HepG2 (cell line): ENCODE results near the gene OR1L8. TPM values are rescaled to one million over a fixed set of nuclear protein-coding genes. Genes with fewer than 3 reads are reported as not detected.

Experiments used
- ATAC-seq: fragments of 200-7000 bp; cut with Tn5 transposase; 3 replicates; pipeline ENCODE4 v1.9.1; 2020; ENCODE audit warnings: mild to moderate bottlenecking, moderate library complexity
- BruUV-seq: library from RNA; stranded (reverse); fragments of 400-500 nt; replicated peaks from 2 replicates; lab custom pipeline; 2021; lab: Mats Ljungman, UMichigan
- CTCF ChIA-PET: fragments of 300-600 bp; formaldehyde crosslinking; extraction: SDS; loops from one replicate; lab custom pipeline; 2021; ENCODE audit warnings: low total read pairs, inconsistent platforms, low intra/inter-chr PET ratio; lab: Yijun Ruan, JAX
- POLR2A ChIA-PET: fragments of 350-600 bp; sonication (Branson Sonifier 250); formaldehyde crosslinking; loops from one replicate; lab custom pipeline; 2020; ENCODE audit warnings: antibody characterized with exemption, inconsistent platforms; lab: Yijun Ruan, JAX
- DNase-seq: peaks from one replicate; pipeline ENCODE4 v3.0.0-alpha.2; 2015; ENCODE audit warnings: low spot score
- FAIRE-seq: peaks from 3 replicates; lab custom pipeline; 2011; peaks lifted over from hg19 to GRCh38; lab: Jason Lieb, UNC
- H2AFZ ChIP-seq: one replicate; pipeline ENCODE4 v1.6.1; 2011; ENCODE audit warnings: low read length, inconsistent platforms
- H3K27ac ChIP-seq: fragments of 300-600 bp; 3 replicates; pipeline ENCODE4 v1.8.0; 2011; ENCODE audit warnings: mixed run types, mild to moderate bottlenecking, mixed read lengths, low read length, inconsistent platforms; ENCODE audit not compliant: insufficient read depth; ENCODE audit errors: extremely low read length
- H3K27me3 ChIP-seq, 2 experiments: fragments of 200-600 bp in 1 of 2; 2 replicates in 1 of 2; 3 replicates in 1 of 2; pipeline versions ENCODE4 v1.6.0 to v1.8.0; 2011; ENCODE audit warnings: low read length in 2 of 2, mild to moderate bottlenecking in 2 of 2, moderate library complexity in 2 of 2, inconsistent platforms in 1 of 2; ENCODE audit not compliant: insufficient read depth in 2 of 2, control insufficient read depth in 1 of 2
- H3K36me3 ChIP-seq, 2 experiments: fragments of 200-600 bp in 1 of 2; replicated peaks in 1 of 2; 2 replicates in 1 of 2; 3 replicates in 1 of 2; pipeline versions ENCODE4 v1.5.1 to v1.8.0; 2011; ENCODE audit warnings: low read length in 2 of 2, inconsistent platforms in 1 of 2; ENCODE audit not compliant: insufficient read depth in 2 of 2, control insufficient read depth in 1 of 2
- H3K4me1 ChIP-seq: 2 replicates; pipeline ENCODE4 v1.5.1; 2012; ENCODE audit warnings: low read length, inconsistent platforms; ENCODE audit not compliant: insufficient read depth
- H3K4me2 ChIP-seq: 2 replicates; pipeline ENCODE4 v1.6.0; 2011; ENCODE audit warnings: low read depth, low read length, inconsistent platforms
- H3K4me3 ChIP-seq, 3 experiments: fragments of 200-600 bp in 1 of 3; sonication (generic), shearing (Covaris generic) in 1 of 3; replicated peaks in 1 of 3; 2 replicates each; pipeline ENCODE4 v1.5.1; 2011 to 2016; ENCODE audit warnings: low read length in 3 of 3, inconsistent platforms in 2 of 3, low read depth in 2 of 3, mild to moderate bottlenecking in 2 of 3, control low read depth in 1 of 3, mixed read lengths in 1 of 3; ENCODE audit not compliant: insufficient read depth in 1 of 3
- H3K79me2 ChIP-seq: one replicate; pipeline ENCODE4 v1.6.1; 2011; ENCODE audit warnings: low read length, inconsistent platforms; ENCODE audit not compliant: insufficient read depth
- H3K9ac ChIP-seq: 2 replicates; pipeline ENCODE4 v1.6.0; 2011; ENCODE audit warnings: mild to moderate bottlenecking, low read depth, low read length, inconsistent platforms; ENCODE audit not compliant: insufficient read depth
- H3K9me3 ChIP-seq: 2 replicates; pipeline ENCODE4 v1.5.1; 2012; ENCODE audit warnings: mild to moderate bottlenecking, low read length
- H4K20me1 ChIP-seq: 2 replicates; pipeline ENCODE4 v1.6.0; 2011; ENCODE audit warnings: inconsistent platforms, mild to moderate bottlenecking, low read length, moderate library complexity; ENCODE audit not compliant: insufficient read depth
- CEBPB ChIP-seq: IDR thresholded peaks from 2 replicates; pipeline ENCODE4 v1.6.1; 2011; ENCODE audit warnings: low read depth, low read length, improper control_type of control experiment, borderline replicate concordance
- ZNF263 ChIP-seq: sonication (generic); formaldehyde crosslinking; IDR thresholded peaks from 2 replicates; pipeline ENCODE4 v1.4.0; 2020; ENCODE audit warnings: missing genetic modification reagents
- WGBS: methylation state at CpG from one replicate; pipeline ENCODE4 v1.1.6; 2017; ENCODE audit warnings: low lambda C conversion rate; 5-methylcytosine and 5-hydroxymethylcytosine counted together
- in situ Hi-C: cut with HindIII; loops from 2 replicates; pipeline ENCODE4 v1.10.0; 2017; ENCODE audit warnings: low pct_unique_long_range_greater_than_20kb; ENCODE audit not compliant: extremely low pct_ligation_motif_present
- intact Hi-C: fragments of 100-400 bp; cut with micrococcal nuclease; formaldehyde crosslinking; loops from one replicate; pipeline ENCODE4 v1.10.0; 2022; ENCODE audit not compliant: unreplicated experiment
- polyA plus RNA-seq, 8 experiments: library from polyadenylated mRNA; depleted of rRNA in 3 of 8; stranded (reverse) in 7 of 8; unstranded in 1 of 8; fragments of >200 nt; fragmentation: Illumina TruSeq in 4 of 8; extraction: Trizol in 4 of 8; gene quantifications; 2 replicates each; pipeline versions ENCODE4 v1.2.1 to v1.2.3, GENCODE V29; 2011 to 2016; ENCODE audit warnings: low read depth in 4 of 8, missing spikeins in 1 of 8, mixed read lengths in 1 of 8; ENCODE audit not compliant: insufficient read depth in 1 of 8
- total RNA-seq, 5 experiments: library from RNA; depleted of rRNA; stranded (reverse); fragments of >200 nt; fragmentation: Illumina TruSeq; extraction: Trizol; gene quantifications; 2 replicates each; pipeline ENCODE4 v1.2.3, GENCODE V29; 2016; ENCODE audit warnings: low read depth in 1 of 5
- TF ChIP-seq, protein P1 (sequence below): sonication (generic); formaldehyde crosslinking; IDR thresholded peaks from 2 replicates; pipeline ENCODE4 v1.4.0; 2020; ENCODE audit warnings: missing genetic modification reagents
- TF ChIP-seq, protein P2 (sequence below): sonication (generic); formaldehyde crosslinking; IDR thresholded peaks from 2 replicates; pipeline ENCODE4 v1.5.1; 2020; ENCODE audit warnings: mild to moderate bottlenecking, missing genetic modification reagents
- TF ChIP-seq, protein P3 (sequence below): sonication (generic); formaldehyde crosslinking; IDR thresholded peaks from 2 replicates; pipeline ENCODE4 v1.4.0; 2020; ENCODE audit warnings: missing genetic modification reagents, borderline replicate concordance

Gene OR1L8
- total and polyA plus RNA-seq, 2 of the 13 experiments (the other 11 are each of a cell fraction or from before 2014, with no cell fraction given), result not detected

DNA sequence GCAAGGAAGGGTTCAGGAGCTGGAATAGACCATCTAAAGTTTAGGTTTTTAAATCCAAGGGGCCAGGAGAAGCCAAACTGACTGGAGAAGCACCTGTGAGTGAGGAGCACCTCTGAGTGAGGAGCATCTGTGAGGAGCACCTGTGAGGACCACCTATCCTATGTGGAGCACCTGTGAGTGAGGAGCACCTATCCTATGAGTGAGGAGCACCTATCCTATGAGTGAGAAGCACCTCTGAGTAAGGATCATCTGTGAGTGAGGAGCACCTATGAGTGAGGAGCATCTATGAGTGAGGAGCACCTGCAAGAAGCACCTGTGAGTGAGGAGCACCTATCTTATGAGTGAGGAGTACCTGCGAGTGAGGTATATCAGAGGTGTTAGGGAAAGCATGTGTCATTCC lies 23.4 kb upstream of the OR1L8 start:
- ChIA-PET POLR2A (no interaction called here), CTCF (no interaction called here)
- no peaks in the 10 kb centered on the region for H4K20me1 ChIP-seq
- H3K9ac ChIP-seq, result no peak overlapping the region
- intact Hi-C loops (no loop called here), in situ Hi-C loops (no loop called here)
- DNase-seq, result no peak
- no peaks in the 10 kb centered on the region; a peak in 2 of 5 replicates for H3K27me3 ChIP-seq
- H3K36me3 ChIP-seq, result no peaks in the 10 kb centered on the region
- no peak for ATAC-seq
- H2AFZ ChIP-seq, result no peak overlapping the region
- TF ChIP-seq CEBPB (no peak), ZNF263 (CRISPR knock-in tag) (peak; percentile 53; the same call in 1 of the 2 replicates)
- TF ChIP-seq, protein P1, sequence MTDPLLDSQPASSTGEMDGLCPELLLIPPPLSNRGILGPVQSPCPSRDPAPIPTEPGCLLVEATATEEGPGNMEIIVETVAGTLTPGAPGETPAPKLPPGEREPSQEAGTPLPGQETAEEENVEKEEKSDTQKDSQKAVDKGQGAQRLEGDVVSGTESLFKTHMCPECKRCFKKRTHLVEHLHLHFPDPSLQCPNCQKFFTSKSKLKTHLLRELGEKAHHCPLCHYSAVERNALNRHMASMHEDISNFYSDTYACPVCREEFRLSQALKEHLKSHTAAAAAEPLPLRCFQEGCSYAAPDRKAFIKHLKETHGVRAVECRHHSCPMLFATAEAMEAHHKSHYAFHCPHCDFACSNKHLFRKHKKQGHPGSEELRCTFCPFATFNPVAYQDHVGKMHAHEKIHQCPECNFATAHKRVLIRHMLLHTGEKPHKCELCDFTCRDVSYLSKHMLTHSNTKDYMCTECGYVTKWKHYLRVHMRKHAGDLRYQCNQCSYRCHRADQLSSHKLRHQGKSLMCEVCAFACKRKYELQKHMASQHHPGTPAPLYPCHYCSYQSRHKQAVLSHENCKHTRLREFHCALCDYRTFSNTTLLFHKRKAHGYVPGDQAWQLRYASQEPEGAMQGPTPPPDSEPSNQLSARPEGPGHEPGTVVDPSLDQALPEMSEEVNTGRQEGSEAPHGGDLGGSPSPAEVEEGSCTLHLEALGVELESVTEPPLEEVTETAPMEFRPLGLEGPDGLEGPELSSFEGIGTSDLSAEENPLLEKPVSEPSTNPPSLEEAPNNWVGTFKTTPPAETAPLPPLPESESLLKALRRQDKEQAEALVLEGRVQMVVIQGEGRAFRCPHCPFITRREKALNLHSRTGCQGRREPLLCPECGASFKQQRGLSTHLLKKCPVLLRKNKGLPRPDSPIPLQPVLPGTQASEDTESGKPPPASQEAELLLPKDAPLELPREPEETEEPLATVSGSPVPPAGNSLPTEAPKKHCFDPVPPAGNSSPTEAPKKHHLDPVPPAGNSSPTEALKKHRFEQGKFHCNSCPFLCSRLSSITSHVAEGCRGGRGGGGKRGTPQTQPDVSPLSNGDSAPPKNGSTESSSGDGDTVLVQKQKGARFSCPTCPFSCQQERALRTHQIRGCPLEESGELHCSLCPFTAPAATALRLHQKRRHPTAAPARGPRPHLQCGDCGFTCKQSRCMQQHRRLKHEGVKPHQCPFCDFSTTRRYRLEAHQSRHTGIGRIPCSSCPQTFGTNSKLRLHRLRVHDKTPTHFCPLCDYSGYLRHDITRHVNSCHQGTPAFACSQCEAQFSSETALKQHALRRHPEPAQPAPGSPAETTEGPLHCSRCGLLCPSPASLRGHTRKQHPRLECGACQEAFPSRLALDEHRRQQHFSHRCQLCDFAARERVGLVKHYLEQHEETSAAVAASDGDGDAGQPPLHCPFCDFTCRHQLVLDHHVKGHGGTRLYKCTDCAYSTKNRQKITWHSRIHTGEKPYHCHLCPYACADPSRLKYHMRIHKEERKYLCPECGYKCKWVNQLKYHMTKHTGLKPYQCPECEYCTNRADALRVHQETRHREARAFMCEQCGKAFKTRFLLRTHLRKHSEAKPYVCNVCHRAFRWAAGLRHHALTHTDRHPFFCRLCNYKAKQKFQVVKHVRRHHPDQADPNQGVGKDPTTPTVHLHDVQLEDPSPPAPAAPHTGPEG (CRISPR knock-in tag), result no peak
- TF ChIP-seq, protein P2, sequence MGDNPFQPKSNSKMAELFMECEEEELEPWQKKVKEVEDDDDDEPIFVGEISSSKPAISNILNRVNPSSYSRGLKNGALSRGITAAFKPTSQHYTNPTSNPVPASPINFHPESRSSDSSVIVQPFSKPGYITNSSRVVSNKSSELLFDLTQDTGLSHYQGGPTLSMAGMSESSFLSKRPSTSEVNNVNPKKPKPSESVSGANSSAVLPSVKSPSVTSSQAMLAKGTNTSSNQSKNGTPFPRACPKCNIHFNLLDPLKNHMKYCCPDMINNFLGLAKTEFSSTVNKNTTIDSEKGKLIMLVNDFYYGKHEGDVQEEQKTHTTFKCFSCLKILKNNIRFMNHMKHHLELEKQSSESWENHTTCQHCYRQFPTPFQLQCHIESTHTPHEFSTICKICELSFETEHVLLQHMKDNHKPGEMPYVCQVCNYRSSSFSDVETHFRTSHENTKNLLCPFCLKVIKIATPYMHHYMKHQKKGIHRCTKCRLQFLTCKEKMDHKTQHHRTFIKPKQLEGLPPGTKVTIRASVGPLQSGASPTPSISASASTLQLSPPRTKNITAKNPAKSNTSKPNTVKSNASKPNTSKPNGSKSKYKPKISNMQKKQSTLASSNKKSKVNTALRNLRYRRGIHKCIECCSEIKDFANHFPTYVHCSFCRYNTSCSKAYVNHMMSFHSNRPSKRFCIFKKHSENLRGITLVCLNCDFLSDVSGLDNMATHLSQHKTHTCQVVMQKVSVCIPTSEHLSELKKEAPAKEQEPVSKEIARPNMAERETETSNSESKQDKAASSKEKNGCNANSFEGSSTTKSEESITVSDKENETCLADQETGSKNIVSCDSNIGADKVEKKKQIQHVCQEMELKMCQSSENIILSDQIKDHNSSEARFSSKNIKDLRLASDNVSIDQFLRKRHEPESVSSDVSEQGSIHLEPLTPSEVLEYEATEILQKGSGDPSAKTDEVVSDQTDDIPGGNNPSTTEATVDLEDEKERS (CRISPR knock-in tag), result no peak
- TF ChIP-seq, protein P3, sequence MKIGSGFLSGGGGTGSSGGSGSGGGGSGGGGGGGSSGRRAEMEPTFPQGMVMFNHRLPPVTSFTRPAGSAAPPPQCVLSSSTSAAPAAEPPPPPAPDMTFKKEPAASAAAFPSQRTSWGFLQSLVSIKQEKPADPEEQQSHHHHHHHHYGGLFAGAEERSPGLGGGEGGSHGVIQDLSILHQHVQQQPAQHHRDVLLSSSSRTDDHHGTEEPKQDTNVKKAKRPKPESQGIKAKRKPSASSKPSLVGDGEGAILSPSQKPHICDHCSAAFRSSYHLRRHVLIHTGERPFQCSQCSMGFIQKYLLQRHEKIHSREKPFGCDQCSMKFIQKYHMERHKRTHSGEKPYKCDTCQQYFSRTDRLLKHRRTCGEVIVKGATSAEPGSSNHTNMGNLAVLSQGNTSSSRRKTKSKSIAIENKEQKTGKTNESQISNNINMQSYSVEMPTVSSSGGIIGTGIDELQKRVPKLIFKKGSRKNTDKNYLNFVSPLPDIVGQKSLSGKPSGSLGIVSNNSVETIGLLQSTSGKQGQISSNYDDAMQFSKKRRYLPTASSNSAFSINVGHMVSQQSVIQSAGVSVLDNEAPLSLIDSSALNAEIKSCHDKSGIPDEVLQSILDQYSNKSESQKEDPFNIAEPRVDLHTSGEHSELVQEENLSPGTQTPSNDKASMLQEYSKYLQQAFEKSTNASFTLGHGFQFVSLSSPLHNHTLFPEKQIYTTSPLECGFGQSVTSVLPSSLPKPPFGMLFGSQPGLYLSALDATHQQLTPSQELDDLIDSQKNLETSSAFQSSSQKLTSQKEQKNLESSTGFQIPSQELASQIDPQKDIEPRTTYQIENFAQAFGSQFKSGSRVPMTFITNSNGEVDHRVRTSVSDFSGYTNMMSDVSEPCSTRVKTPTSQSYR (CRISPR knock-in tag), result no peak
- 0% methylated on average over 1 of the region's 1 CpG for WGBS
- BruUV-seq, result no TSS peak
- H3K9me3 ChIP-seq, result no peaks in the 10 kb centered on the region
- FAIRE-seq, result no peak
- no peak overlapping the region for H3K4me3 ChIP-seq
- no peak overlapping the region for H3K27ac ChIP-seq
- no peaks in the 10 kb centered on the region for H3K4me1 ChIP-seq
- no peaks in the 10 kb centered on the region for H3K79me2 ChIP-seq
- no peak overlapping the region for H3K4me2 ChIP-seq
